BJ (cell line): ENCODE data around the gene SLC16A8. TPM values are rescaled to one million over a fixed set of nuclear protein-coding genes. Genes with fewer than 3 reads are reported as not detected.
A peak's percentile ranks its signal among the peaks of the same experiment; 100 is the strongest.

Source experiments
- CTCF ChIA-PET: fragments of 350-600 bp; formaldehyde crosslinking; extraction: SDS; loops from one replicate; lab custom pipeline; 2021; ENCODE audit warnings: antibody characterized with exemption, inconsistent platforms; lab: Yijun Ruan, JAX
- POLR2A ChIA-PET: fragments of 300-600 bp; sonication (Branson Sonifier 250); formaldehyde crosslinking; extraction: SDS; loops from one replicate; lab custom pipeline; 2021; ENCODE audit warnings: antibody characterized with exemption; lab: Charles Lee
- DNase-seq: peaks from one replicate; pipeline ENCODE4 v3.0.0-alpha.2; 2011; ENCODE audit warnings: low read depth
- H3K27me3 ChIP-seq: 2 replicates; pipeline ENCODE4 v1.6.0; 2011; ENCODE audit warnings: low read length; ENCODE audit not compliant: control insufficient read depth, insufficient read depth
- H3K36me3 ChIP-seq: 2 replicates; pipeline ENCODE4 v1.5.1; 2011; ENCODE audit warnings: low read length; ENCODE audit not compliant: control insufficient read depth, insufficient read depth
- H3K4me3 ChIP-seq: 2 replicates; pipeline ENCODE4 v1.5.1; 2011; ENCODE audit warnings: low read depth, mild to moderate bottlenecking, control low read depth, low read length
- polyA plus RNA-seq: library from polyadenylated mRNA; depleted of rRNA; stranded (reverse); fragments of >200 nt; gene quantifications from 2 replicates; pipeline ENCODE4 v1.2.3, GENCODE V29; 2011
- TF ChIP-seq, protein P1 (sequence below): IDR thresholded peaks from 2 replicates; pipeline ENCODE4 v1.5.1; 2011; ENCODE audit warnings: low read depth, mild to moderate bottlenecking, control low read depth, inconsistent platforms, low read length, moderate library complexity; ENCODE audit not compliant: insufficient read depth

Gene SLC16A8
- polyA plus RNA-seq, 1 experiment, result 0.10 TPM

DNA sequence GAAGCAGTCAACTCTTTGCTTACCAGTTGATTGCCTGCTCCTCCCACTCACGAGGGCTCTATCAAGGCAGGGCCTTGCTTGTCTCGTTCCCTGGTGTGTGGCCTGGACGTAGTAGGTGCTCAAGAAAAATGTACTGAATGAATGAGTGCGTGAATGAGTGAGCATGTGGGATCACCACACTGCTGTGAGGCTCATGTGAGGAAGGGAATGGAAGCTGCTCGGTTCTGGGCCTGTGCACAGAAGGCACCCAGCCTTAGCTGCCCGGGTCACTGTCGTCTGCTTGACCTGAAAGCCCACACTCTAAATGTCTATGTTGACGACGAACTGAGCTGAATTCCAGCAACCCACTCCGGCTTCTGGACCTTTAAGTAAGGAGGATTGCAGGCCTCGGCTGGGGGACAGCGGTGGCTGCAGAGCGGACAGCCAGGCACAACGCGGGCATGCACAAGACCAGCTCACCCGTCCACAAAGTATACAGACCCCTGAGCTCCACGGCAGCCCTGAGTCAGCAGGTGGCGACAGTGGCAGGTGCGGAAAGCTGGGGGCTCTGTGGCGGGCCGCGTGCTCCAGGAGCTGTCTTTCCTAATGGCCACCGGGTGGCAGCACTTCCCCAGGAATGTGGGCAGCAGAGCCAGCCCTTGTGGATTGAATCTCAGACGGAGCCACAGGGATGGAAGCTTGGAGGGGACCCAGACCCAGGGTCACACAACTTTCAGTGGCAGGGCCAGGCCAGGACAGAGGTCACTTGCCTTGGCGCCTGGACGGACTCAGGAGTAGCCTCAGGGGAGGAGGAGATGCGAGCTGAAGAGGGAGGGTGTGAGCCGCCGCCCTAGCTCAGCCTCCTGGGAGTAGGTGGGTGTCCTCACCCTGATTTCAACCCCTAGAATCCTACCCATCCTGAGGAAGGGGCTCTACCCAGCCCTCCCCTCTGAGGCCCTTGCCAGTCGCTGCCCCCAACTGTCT lies 31.8 kb downstream of the SLC16A8 start:
- no peak overlapping the region for H3K4me3 ChIP-seq
- CTCF ChIA-PET, result interaction anchor here (0.5 to 4.4 kb wide), 43 partner anchors 9 to 717 kb away, joined by 3 to 41 read pairs (median 4); partner anchors contain the start of genes DMC1, MAFF and TOMM22
- POLR2A ChIA-PET, result interaction anchor here (0.6 to 0.8 kb wide), 2 partner anchors 12 to 347 kb away, joined by 3 read pairs; no protein-coding TSS in a partner anchor
- TF ChIP-seq, protein P1, sequence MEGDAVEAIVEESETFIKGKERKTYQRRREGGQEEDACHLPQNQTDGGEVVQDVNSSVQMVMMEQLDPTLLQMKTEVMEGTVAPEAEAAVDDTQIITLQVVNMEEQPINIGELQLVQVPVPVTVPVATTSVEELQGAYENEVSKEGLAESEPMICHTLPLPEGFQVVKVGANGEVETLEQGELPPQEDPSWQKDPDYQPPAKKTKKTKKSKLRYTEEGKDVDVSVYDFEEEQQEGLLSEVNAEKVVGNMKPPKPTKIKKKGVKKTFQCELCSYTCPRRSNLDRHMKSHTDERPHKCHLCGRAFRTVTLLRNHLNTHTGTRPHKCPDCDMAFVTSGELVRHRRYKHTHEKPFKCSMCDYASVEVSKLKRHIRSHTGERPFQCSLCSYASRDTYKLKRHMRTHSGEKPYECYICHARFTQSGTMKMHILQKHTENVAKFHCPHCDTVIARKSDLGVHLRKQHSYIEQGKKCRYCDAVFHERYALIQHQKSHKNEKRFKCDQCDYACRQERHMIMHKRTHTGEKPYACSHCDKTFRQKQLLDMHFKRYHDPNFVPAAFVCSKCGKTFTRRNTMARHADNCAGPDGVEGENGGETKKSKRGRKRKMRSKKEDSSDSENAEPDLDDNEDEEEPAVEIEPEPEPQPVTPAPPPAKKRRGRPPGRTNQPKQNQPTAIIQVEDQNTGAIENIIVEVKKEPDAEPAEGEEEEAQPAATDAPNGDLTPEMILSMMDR, result peak; percentile 81
- peaks cover 6% of the 10 kb centered on the region for H3K27me3 ChIP-seq
- no peaks in the 10 kb centered on the region for H3K36me3 ChIP-seq
- no peak for DNase-seq

GRCh38 chr22:38051261-38051660 lies 32.7 kb downstream of the SLC16A8 start:
- ChIA-PET POLR2A (no interaction called here), CTCF (interaction anchor here (1.0 to 4.4 kb wide), 10 partner anchors 8 to 525 kb away, joined by 3 to 41 read pairs (median 8); partner anchors contain the start of genes DMC1 and MAFF)
- TF ChIP-seq, protein P1, result no peak
- Histone ChIP-seq H3K27me3 (peaks cover 6% of the 10 kb centered on the region), H3K4me3 (no peak overlapping the region), H3K36me3 (no peaks in the 10 kb centered on the region)
- DNase-seq, result no peak

DNA sequence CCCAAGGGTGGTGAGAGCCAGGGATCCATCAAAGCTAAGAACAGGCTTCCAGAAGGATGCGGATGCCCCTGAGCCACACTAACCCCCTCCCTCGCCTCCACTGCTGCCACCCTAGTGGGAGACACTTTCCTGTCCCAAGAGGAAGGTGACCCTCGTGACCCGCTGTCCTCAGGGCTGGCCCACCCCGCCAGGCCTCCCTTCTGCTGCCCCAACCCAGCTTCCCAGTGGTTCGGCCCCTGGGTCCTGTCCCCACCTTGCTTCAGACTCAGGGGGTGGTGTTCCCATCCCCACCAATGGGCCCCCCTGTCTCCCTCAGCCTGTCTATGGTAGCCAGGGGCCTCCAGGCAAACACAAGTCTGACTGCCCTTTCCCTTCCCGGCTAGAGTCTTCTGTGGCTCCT lies 33.3 kb downstream of the SLC16A8 start:
- Histone ChIP-seq H3K4me3 (no peak overlapping the region), H3K36me3 (no peaks in the 10 kb centered on the region), H3K27me3 (peaks cover 6% of the 10 kb centered on the region)
- CTCF ChIA-PET, result interaction anchor here (1.4 kb wide), 1 partner anchor 520 kb away, joined by 3 read pairs; no protein-coding TSS in a partner anchor
- TF ChIP-seq, protein P1, result no peak
- POLR2A ChIA-PET, result no interaction called here
- no peak for DNase-seq

DNA sequence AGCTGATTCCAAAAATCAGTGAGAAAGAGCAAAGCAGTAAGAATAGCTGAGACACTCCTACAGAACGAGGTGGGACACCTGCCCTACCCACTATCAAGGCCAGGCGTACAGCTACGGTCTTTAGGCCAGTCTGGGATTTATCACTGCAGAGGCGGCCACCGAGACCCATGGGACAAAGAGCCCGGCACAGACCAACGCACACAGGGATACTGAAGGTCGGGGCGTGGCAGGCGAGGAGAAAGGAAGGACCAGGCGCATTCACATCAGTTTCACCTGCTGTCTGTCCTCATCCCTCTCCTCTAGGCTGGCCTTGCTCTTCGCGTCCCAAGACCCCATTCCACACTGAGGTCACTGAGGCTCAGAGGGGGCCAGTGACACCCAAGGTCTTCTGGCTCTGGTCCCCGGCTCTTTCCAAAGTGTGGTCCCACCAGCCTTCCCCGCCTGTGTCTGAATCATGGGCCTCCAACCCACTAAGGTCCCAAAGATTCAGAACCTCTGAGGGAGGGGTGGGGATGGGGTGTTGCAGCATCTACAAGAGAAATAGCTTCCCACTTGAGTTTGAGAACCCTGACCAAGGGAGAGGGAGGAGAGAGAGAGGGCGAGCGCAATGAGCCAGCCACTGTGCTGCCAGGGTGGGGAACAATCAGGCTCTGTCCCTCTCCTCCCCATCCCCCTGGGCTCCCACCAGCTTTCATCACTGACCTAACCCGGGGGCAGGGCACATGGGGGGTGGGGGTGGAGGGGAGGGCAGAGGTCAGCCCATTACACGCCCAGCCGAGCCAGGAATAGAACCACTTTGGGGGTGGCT lies 34.0 kb downstream of the SLC16A8 start:
- no peak for DNase-seq
- H3K4me3 ChIP-seq, result no peak overlapping the region
- POLR2A ChIA-PET, result no interaction called here
- TF ChIP-seq, protein P1, result no peak
- H3K27me3 ChIP-seq, result peaks cover 4% of the 10 kb centered on the region
- H3K36me3 ChIP-seq, result no peaks in the 10 kb centered on the region
- CTCF ChIA-PET, result interaction anchor here (1.2 to 1.7 kb wide), 3 partner anchors 189 to 632 kb away, joined by 3 to 4 read pairs (median 3); partner anchors contain the start of gene TOMM22
